Gastroesophageal sphincter (tissue), 4 donors: Measurements from ENCODE around the gene GJA4. TPM values are rescaled to one million over a fixed set of nuclear protein-coding genes. Genes with fewer than 3 reads are reported as not detected.

Experiments
- ATAC-seq: fragments of 150-250 bp; one replicate; pipeline ENCODE4 v1.9.1; 2016; ENCODE audit warnings: mild to moderate bottlenecking, moderate library complexity
- H3K27ac ChIP-seq, 4 donors: fragments of 200-600 bp; sonication (generic) in 3 of 4; 1 replicate in 3 of 4; 2 replicates in 1 of 4; pipeline ENCODE4 v1.5.1; 2016 to 2019
- H3K27me3 ChIP-seq: fragments of 200-600 bp; sonication (generic); one replicate; pipeline ENCODE4 v1.5.1; 2019
- H3K36me3 ChIP-seq, 2 donors: fragments of 200-600 bp; sonication (generic); one replicate each; pipeline ENCODE4 v1.5.1; 2019; ENCODE audit warnings: control low read depth in 1 of 2
- H3K4me1 ChIP-seq, 3 donors: fragments of 200-600 bp; sonication (generic); 1 replicate in 2 of 3; 2 replicates in 1 of 3; pipeline ENCODE4 v1.5.1; 2016 to 2019; ENCODE audit warnings: control low read depth in 2 of 3
- H3K4me3 ChIP-seq, 2 donors: fragments of 200-600 bp; sonication (generic); one replicate each; pipeline ENCODE4 v1.5.1; 2019; ENCODE audit warnings: mild to moderate bottlenecking in 1 of 2, moderate library complexity in 1 of 2
- H3K9me3 ChIP-seq, 3 donors: fragments of 200-600 bp; sonication (generic); one replicate each; pipeline ENCODE4 v1.5.1; 2017 to 2019; ENCODE audit warnings: control low read depth in 2 of 3
- CTCF ChIP-seq, 4 experiments: fragments of 200-600 bp in 2 of 4; fragments of 450-650 bp in 2 of 4; sonication (generic) in 1 of 4; IDR thresholded peaks; one replicate each; pipeline ENCODE4 v1.5.1; 2017 to 2019; ENCODE audit warnings: antibody characterized with exemption in 4 of 4, mild to moderate bottlenecking in 2 of 4, moderate library complexity in 2 of 4
- EP300 ChIP-seq: sonication (generic); formaldehyde crosslinking; IDR thresholded peaks from one replicate; pipeline ENCODE4 v1.6.1; 2017; ENCODE audit warnings: antibody characterized with exemption, mild to moderate bottlenecking
- POLR2A ChIP-seq, 2 donors: fragments of 450-650 bp; IDR thresholded peaks; one replicate each; pipeline ENCODE4 v1.6.1; 2017; ENCODE audit warnings: antibody characterized with exemption in 2 of 2, mild to moderate bottlenecking in 2 of 2, moderate library complexity in 1 of 2
- POLR2AphosphoS5 ChIP-seq: sonication (generic); formaldehyde crosslinking; IDR thresholded peaks from one replicate; pipeline ENCODE4 v1.6.1; 2017; ENCODE audit warnings: antibody characterized with exemption
- WGBS, 2 donors: methylation state at CpG; one replicate each; pipeline ENCODE4 v1.1.5; 2018; ENCODE audit warnings: low coverage in 1 of 2; 5-methylcytosine and 5-hydroxymethylcytosine counted together
- total RNA-seq, 4 donors: library from RNA; depleted of rRNA; stranded (reverse); fragments of >200 nt; gene quantifications; one replicate each; pipeline ENCODE4 v1.1.0, GENCODE V29; 2016

The GJA4 gene
- total RNA-seq, 4 donors from 2014 or later, result 8.6 to 27.0 (median 18.4) TPM

- peaks cover 0 to 63% (median 0%) of the 10 kb centered on the region in 3 donors for H3K4me1 ChIP-seq
- H3K36me3 ChIP-seq, result no peaks in the 10 kb centered on the region
- H3K27me3 ChIP-seq, result no peaks in the 10 kb centered on the region
- no peak overlapping the region for H3K4me3 ChIP-seq
- no peak for ATAC-seq
- H3K27ac ChIP-seq, result peak overlapping the region in 2 of 4 donors; percentile 8 to 39
- no peaks in the 10 kb centered on the region for H3K9me3 ChIP-seq
- no peak for TF ChIP-seq CTCF (IDR thresholded peaks at IDR 0.05)
- TF ChIP-seq EP300, result no peak
- TF ChIP-seq POLR2AphosphoS5, result no peak
- no peak for TF ChIP-seq POLR2A (IDR thresholded peaks at IDR 0.05)
- WGBS, 2 donors, result 46 to 48% methylated on average over 5 to 9 of the region's 14 CpGs
Observed at GRCh38 chr1:34843392-34844251, 50.8 kb downstream of the GJA4 start.

- H3K27ac ChIP-seq, result peak overlapping the region in 1 of 4 donors; percentile 39
- no peak for ATAC-seq
- no peaks in the 10 kb centered on the region for H3K27me3 ChIP-seq
- no peak for TF ChIP-seq POLR2AphosphoS5
- no peak for TF ChIP-seq POLR2A (IDR thresholded peaks at IDR 0.05)
- no peak for TF ChIP-seq CTCF (IDR thresholded peaks at IDR 0.05)
- no peak for TF ChIP-seq EP300
- no CpG with 5 or more reads among the region's 4 CpGs for WGBS, 2 donors
- H3K9me3 ChIP-seq, result no peaks in the 10 kb centered on the region
- no peak overlapping the region for H3K4me3 ChIP-seq
- H3K4me1 ChIP-seq, result peaks cover 0 to 63% (median 0%) of the 10 kb centered on the region in 3 donors
- H3K36me3 ChIP-seq, result peaks cover 0 to under 1% of the 10 kb centered on the region in 2 donors
Observed at GRCh38 chr1:34844252-34844634, 51.4 kb downstream of the GJA4 start.

Other genes starting within 250 kb of the GJA4 start
- 1 to 10 TPM in 1 of 4 donors, not detected in 3; 1.9 TPM for gene GJB5, start 38.0 kb upstream of the GJA4 start, total RNA-seq
- under 1 TPM in 1 of 4 donors, not detected in 3; 0.27 TPM for gene GJB4, start 33.3 kb upstream of the GJA4 start, total RNA-seq
- gene GJB3, start 11.8 kb upstream of the GJA4 start, total RNA-seq, result 1 to 10 TPM in 2 of 4 donors, not detected in 2; 1.1 to 6.4 TPM
- gene SMIM12, start 66.8 kb downstream of the GJA4 start, total RNA-seq, result 10 to 100 TPM; 34.2 to 52.0 (median 37.8) TPM
- under 1 TPM in 2 of 4 donors, not detected in 2; 0.12 to 0.13 TPM for gene DLGAP3, start 136.7 kb downstream of the GJA4 start, total RNA-seq
- gene TMEM35B, start 192.3 kb downstream of the GJA4 start, total RNA-seq, result 10 to 100 TPM; 22.7 to 67.6 (median 41.8) TPM
- 10 to 100 TPM; 10.4 to 19.3 (median 13.3) TPM for gene ZMYM6, start 238.9 kb downstream of the GJA4 start, total RNA-seq